GM18870 (cell line): ENCODE data around the gene PSTK.

Experiments
- ATAC-seq: cut with Tn5 transposase; IDR thresholded peaks from one replicate; pipeline ENCODE4 v1.9.1; 2021; ENCODE audit warnings: moderate library complexity; ENCODE audit not compliant: unreplicated experiment

Gene PSTK, protein sequence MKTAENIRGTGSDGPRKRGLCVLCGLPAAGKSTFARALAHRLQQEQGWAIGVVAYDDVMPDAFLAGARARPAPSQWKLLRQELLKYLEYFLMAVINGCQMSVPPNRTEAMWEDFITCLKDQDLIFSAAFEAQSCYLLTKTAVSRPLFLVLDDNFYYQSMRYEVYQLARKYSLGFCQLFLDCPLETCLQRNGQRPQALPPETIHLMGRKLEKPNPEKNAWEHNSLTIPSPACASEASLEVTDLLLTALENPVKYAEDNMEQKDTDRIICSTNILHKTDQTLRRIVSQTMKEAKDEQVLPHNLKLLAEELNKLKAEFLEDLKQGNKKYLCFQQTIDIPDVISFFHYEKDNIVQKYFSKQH

DNA sequence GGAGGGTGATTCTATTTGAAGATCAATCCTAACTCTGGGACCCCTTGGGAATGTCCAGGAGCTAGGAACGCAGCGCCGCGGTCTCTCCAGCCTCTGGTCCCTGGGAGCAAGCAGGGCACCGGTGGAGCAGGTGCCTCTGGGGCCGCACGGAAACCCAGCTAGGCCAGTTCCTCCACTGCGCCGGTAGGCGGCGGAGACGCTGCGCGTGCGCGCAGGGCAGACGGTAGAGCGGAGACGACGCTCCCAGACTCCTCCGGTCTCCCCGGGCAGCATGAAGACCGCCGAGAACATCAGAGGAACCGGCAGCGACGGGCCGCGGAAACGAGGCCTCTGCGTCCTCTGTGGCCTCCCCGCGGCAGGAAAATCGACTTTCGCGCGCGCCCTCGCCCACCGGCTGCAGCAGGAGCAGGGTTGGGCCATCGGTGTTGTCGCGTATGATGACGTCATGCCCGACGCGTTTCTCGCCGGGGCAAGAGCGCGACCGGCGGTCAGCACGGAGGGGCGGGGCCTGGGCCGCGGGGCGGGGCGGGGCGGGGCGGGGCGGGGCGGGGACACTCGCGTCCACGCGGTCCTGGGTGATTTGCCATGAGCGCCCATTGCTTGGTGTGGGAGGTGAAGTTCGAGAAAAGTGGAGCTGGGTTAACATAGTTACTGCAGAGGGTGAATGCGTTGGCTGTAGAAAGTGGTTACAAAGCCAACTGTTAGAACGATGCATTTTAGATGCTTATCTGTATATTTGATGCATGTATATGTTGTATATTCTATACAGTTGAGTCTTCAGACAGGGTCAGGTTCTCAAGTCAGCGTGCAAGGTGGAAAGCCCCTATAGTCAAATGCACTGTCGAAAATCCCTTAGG, at the start of gene PSTK:
Gene PSTK, plus strand, starts transcription at position 193 of the 857 bp plus-strand sequence. Its CDS starts 79 bp downstream, at position 272.
- ATAC-seq, result peak; percentile 72

DNA sequence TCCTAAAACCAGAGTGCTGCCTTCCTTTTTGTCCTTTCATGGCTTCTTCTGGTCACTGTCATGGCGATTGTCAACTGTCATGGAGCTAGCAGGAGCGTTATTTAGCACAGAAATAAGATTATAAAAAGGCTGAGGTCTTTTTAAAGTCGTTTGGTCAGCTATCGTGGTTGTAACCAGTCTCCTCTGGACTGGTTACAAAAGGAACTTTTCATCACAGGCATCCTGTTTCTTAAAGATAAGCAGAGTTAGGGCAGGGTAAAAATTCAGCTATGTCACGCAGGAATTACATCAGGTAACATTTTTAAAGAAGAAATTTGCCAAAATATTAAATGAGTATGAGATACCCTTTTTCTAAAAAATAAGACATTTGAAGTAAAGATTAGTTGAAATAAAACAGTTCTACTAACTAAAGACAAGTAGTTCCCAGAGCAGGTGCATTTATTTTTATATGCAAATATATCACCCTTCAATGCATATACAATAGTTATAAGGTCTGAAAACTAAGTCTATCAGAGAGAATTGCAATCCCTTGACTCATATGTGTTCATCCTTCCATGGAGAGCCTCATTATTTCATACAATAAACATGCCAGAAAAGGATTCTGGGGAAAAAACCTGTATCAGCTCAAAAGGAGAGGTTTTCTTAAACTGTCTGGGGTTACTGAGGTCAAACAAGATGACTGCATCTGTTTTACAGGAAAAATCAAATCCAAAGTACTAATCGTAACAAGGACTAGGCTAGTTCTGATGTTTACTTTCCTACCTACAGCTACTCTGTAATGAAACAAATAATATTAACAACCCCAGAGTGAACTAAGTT, 48.9 kb upstream of the PSTK start:
- ATAC-seq, result no peak

DNA sequence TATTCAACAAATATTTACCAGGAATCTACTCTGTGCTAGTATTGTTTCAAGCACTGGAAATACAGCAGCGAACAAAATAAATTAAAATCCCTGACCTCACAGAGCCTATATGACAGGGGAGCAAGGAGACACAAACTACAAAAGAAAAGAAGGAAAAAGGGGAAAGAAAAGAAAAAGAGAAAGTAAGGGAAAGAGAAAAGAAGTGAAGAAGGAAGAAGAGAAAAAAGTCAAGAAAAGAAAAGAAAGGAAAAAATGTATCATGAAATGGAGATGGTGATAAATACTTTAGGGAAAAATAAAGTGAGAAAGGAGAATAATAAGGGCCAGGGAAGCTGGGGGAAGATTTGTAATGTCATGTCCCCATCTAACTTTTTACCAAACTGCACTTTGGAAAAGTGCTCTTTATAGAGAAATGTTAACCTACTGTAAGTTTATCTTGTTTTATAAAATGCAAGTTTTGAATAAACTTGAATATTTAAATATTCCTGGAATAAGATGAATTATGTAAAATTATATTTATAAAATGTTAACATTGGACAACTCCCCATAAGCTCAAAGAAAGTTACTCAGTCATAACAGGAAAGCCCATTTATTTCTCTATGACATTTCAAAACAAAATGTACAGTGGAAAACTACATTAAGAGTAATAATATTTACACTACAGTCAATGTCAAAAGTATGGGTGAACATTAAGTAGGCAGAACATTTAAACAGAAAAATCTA, 40.9 kb upstream of the PSTK start:
- ATAC-seq, result no peak

DNA sequence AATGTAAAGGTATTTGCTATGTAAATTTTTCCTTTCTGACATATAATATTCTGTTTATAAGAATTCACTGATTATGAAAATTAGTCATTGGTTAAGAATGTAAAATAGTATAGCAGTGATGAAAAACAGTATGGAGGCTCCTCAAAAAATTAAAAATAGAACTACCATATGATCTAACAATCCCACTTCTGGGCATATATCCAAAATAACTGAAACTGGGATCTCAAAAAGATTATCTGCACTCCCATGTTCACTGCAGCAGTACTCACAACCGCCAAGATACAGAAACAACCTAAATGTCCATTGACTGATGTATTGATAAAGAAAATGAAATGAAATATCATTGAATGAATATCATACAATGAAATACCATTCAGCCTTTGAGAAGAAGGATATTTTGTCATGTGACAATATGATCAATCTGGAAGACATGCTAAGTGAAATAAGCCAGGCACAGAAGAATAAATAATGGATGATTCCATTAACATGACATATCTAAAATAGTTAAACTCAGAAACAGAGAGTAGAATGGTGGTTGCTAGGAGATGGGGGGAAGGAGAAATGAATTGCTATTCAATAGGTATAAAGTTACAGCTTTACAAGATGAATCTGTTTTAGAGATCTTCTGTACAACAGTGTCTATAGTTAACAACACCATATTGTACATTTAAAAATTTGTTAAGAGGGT, 40.2 kb upstream of the PSTK start:
- no peak for ATAC-seq

DNA sequence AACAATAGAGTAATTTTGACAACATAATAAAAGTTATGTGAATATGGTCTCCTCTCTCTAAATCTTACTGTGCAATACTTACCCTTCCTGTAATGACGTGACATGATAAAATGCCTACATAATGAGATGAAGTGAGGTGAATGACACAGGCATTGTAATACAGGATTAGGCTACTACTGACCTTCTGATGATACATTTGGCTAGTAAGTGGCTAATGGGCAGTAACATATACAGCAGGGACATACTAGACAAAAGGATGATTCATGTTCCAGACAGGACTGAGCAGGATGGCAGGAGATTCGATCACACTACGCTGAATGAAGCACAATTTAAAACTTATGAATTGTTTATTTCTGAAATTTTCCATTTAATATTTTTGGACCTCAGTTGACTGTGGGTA, 30.9 kb upstream of the PSTK start:
- ATAC-seq, result no peak

DNA sequence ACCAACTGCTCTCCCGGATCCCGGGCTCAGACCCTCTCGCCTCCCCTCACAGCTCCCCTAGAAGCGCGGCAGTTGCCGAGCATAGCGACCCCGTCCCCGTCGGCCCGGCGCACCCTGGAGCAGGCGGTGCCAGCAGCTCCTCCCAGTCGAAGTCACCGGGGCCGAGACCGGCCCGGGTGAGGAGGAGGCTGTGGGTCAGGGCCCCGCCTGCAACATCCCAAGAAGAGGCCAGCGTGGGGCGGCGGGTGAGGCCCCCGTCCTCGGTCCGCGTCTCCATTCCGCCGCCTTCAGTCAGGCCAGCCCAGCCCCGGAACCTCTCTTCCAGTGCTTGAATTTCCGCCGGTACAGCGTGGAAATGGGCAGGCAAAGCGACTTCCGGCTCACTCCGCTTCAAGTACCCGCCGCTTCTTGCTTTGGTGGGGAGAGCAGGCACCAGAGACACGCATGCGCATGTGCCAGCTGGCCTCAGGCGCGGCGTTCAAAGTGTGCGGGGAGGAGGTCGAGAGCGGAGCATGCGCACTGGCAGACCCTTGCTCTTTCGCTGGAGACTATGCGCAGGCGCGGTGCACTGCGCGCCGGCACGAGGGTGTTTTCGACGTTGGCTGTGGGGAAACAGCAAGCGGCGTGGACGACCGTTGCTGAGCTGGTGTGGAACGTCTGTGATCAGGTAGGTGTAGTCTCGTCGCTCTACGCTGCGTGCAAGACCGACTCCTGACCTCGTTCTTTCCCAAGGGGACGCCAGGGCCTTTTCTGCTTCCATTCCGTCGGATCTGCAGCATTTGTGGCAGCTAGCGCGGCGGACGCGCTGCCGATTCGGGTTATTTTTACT, 26.1 kb upstream of the PSTK start, which contains the start of gene C10orf88:
Gene C10orf88, minus strand, starts transcription at position 326 of the 829 bp plus-strand sequence. Its CDS starts 49 bp downstream, at position 277.
- peak; percentile 91 for ATAC-seq

DNA sequence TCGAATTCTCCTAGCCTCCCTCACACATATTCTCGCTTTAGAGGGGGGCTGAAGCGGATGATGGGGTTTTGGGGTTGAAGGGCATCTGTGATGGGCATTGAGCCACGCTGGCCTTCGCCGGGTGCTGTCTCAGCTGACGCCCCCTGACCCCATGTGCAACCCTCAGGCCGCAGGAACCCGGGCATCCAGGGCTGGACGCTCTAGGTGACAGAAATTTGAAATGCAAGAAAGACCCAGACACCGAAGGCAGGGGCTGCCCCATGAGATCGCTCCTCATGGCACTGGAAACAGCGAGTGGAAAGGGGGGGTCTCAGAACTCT, 25.5 kb upstream of the PSTK start:
- no peak for ATAC-seq

DNA sequence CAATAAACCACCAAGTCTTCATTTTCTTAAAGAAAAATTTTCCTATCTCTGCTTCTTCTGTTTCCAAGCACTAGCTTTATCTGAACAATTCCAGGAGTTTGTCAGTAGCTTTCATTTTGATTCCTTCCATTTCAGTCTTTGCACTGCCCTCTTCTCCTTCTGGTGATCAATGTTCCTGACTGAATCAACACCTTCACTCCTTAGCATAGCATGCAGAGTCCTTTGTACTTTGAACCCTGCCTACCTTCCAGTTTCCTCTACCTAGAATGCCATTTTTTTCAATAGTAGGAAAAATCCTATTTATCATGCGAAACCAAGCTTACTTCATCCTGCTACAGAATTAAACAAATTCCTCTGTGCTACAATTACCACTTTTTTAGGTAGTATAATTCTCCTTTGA, 24.3 kb upstream of the PSTK start:
- ATAC-seq, result no peak

DNA sequence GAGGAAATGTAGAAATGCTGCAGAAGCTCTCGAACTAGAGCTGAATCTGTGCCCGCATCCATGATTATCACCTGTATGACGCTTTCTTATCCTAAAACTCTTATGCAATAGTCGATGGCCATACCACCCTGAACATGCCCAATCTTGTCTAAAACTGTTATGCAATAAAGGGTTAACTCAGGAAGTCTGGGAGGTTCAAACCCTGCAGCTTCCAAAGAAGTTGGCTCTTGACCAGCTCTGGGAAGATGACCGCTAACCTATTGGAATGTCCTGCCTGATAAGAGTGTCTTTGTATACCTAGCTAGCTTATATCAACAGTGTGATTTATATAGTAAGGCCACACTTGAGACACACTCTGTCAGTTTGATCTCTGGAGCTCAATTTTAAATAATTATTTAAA, 22.7 kb upstream of the PSTK start:
- ATAC-seq, result no peak

DNA sequence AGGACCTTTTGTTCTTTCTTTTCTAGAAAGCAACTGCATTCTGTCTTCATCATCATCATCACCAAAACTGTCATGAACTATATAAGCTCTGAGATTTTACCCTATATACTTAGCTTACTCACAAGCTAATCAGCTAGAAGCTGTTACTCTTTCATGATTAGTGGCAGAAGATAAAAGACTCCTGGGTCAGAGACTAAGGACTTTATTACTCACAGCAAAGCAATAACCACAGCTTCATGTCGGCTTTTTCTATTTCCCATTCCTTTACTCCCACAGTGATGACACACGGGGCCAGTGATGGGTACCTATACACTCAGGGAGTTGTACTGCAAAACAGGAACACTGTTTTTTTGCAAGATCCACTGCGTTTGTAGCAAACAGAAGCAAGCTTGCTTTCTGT, 17.8 kb upstream of the PSTK start:
- no peak for ATAC-seq

DNA sequence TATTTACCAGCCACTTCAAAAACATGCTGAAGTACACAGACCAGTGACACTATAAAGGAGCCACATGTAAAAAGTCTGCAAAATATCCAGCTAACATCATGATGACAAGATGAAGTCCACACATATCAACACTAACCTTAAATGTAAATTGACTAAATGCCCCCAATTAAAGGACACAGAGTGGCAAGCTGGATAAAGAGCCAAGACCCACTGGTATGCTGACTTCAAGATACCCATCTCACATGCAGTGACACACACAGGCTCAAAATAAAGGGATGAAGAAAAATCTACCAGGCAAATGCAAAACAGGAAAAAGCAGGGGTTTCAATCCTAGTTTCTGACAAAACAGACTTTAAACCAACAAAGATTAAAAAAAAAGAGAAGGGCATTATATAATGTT, 13.3 kb upstream of the PSTK start:
- ATAC-seq, result no peak

DNA sequence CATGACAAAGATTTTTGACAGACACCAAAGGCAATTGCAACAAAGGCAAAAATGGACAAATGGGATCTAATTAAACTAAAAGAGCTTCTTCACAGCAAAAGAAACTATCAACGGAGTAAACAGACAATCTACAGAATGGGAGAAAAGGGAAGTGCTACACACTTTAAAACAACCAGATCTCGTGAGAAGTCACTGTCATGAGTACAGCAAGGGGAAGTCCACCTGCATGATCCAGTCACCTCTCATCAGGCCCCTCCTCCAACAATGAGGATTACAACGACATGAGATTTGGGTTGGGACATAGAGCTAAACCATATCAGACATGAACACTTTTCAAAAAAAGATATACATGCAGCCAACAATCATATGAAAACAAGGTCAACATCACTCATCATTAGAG, 11.5 kb upstream of the PSTK start:
- no peak for ATAC-seq

DNA sequence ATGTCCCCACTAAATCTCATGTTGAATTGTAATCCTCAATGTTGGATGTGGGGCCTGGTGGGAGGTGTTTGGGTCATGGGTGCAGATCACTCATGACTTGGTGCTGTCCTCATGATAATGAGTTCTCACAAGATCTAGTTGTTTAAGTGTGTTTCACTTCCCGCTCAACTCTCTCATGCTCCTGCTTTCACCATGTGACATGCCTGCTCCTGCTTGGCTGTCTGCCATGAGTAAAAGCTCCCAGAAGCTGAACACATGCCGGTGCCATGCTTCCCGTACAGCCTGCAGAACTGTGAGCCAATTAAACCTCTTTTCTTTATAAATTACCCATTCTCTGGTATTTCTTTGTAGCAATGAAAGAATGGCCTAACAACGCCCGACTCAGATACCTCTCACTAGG, 6.2 kb upstream of the PSTK start:
- no peak for ATAC-seq

DNA sequence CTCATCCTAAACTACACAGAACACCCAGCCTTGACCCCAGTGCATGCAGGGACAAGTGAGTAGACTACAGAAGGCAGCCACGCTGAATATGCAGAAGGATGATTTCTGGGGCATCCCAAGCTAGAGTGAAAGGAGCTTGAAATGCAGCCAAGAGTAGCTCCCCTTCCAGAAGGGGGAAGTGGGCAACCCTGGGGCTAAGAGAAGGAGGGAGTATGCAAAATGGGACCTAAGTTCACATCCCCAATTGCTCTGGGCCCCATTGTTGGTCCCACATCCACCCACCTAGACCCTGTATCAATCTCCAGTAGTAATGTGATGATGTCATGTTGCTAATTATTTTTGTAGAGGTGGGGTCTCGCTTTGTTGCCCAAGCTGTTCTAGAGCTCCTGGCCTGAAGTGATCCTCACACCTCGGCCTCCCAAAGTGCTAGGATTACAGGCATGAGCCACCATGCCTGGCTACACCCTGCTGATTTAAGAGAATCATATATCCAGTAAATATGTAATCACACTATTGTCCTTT, 5.6 kb upstream of the PSTK start:
- no peak for ATAC-seq

DNA sequence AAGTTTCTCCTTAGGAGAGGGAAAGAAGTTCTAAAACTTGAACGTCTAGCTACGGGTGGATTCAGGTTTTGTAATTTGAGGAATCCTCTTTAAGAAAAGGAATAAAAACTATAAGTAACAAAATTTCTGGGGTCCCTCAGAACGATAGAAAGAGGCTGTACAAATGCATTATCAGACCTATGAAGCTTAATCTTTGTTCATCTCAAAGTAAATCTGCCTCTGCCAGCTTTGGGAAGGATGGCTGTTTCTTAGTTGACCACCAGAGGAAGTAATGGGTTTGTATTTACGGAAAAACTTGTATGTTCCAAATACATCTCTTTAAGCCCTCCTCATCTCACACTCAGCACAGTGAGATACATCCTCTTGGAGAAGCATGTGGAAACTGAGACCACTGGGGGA, 864 bp downstream of the PSTK start:
- no peak for ATAC-seq

DNA sequence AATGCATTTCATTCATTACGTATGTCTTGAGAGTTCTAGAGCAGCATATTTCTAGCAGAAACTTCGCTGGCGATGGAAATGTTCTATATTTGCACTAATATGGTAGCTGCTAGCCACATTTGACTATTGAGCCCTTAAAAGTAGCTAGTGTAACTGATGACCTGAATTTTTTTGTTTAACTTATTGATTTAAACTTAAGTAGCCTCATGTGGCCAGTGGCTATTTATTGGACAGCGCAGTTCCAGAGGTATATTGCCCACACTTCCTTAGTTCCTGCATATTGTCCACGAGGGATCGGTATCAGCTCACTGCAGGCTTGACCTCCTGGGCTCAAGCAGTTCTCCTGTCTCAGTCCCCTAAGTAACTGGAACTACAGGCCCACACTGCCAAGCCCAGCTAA, 3.7 kb downstream of the PSTK start:
- no peak for ATAC-seq

DNA sequence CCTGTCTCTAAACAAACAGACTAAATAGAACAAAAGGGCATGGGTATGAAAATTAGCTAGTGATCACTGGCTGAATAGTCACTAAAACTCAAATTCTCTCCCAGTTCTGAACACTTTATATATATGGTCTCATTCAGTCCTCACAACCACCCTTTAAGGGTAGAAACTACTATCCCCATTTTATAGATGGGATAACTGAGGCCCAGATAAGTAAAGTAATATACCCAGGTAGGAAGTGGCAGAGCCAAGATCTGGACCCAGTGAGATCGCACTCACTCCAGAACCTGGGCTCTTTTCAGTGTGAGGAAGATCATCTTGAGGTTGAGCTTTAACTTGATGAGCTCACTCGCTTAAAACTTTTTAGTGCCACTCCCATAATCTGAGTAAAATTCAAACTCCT, 4.5 kb downstream of the PSTK start:
- ATAC-seq, result no peak

DNA sequence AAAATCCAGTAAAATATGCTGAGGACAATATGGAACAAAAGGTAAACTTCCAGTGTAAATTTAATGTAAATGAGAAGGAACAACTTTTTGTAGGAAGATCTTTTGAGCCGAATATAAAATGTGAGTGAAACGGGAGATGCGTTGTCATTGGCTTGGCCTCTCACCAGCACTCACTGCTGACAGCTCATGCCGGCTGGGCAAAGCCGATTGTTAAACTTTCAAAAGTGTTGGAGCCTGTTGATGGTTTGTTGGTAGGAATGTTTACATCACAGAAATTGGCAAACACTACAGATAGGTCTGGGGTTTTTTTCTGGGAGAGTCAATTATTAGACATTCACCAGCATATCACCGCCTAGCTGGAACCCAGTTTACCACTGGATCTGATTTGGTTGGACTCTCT, 6.1 kb downstream of the PSTK start:
- no peak for ATAC-seq

DNA sequence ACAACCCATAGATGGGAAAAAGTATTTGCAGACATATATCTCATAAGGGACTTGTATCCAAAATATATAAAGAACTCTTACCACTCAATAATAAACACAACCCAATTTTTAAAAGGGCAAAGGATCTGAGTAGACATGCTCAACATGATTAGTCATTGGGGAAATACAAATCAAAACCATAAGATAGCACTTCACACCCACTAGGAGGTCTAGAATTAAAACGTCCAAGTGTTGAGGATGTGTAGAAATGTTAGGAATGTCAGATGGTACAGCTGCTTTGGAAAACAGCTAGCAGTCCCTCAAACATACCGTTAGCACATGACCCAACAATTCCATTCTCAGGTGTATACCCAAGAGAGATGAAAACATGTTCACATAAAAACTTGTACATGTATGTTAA, 8.3 kb downstream of the PSTK start:
- no peak for ATAC-seq
